Activated CD4-positive, alpha-beta T cell treated with anti-CD3 and anti-CD28 coated beads, Interleukin-2, amount 10 ng/mL, durations not matched to agents 7 days and 5 days (primary cell): Measurements from ENCODE around the gene GON7. TPM values are rescaled to one million over a fixed set of nuclear protein-coding genes. Genes with fewer than 3 reads are reported as not detected.

ENCODE experiments used
- CTCF ChIA-PET: fragments of 350-600 bp; sonication (Branson Sonifier 250); formaldehyde crosslinking; loops from one replicate; lab custom pipeline; 2021; ENCODE audit warnings: antibody characterized with exemption; lab: Charles Lee
- POLR2A ChIA-PET: fragments of 350-600 bp; sonication (Branson Sonifier 250); formaldehyde crosslinking; loops from one replicate; lab custom pipeline; 2021; ENCODE audit warnings: antibody characterized with exemption; lab: Charles Lee
- DNase-seq: peaks from one replicate; pipeline ENCODE4 v3.0.0-alpha.2; 2020
- H3K27ac Mint-ChIP-seq: one replicate; pipeline ENCODE4 v1.8.0; 2021; ENCODE audit warnings: mild to moderate bottlenecking, moderate library complexity, mixed read lengths
- H3K27me3 Mint-ChIP-seq: one replicate; pipeline ENCODE4 v1.8.0; 2021; ENCODE audit warnings: mixed read lengths
- H3K36me3 Mint-ChIP-seq: one replicate; pipeline ENCODE4 v1.8.0; 2021; ENCODE audit warnings: low read depth, mixed read lengths
- H3K4me1 Mint-ChIP-seq: one replicate; pipeline ENCODE4 v1.8.0; 2021; ENCODE audit warnings: mixed read lengths
- H3K4me3 Mint-ChIP-seq: one replicate; pipeline ENCODE4 v1.8.0; 2021; ENCODE audit warnings: mild to moderate bottlenecking, moderate library complexity, mixed read lengths
- H3K9me3 Mint-ChIP-seq: one replicate; pipeline ENCODE4 v1.8.0; 2021; ENCODE audit warnings: mixed read lengths
- total RNA-seq, 2 experiments: library from RNA; stranded (reverse); gene quantifications; one replicate each; pipeline ENCODE4 v1.2.3, GENCODE V29; 2021

Gene GON7
- total RNA-seq, 2 experiments from 2014 or later, result 17.9 to 20.4 TPM

GRCh38 chr14:93223565-93223964 lies 16.7 kb upstream of the GON7 start:
- no peaks in the 10 kb centered on the region for H3K9me3 Mint-ChIP-seq

GRCh38 chr14:93220509-93220908 lies 13.6 kb upstream of the GON7 start:
- Mint-ChIP-seq H3K27me3 (no peaks in the 10 kb centered on the region), H3K9me3 (no peaks in the 10 kb centered on the region), H3K36me3 (peaks cover 44% of the 10 kb centered on the region), H3K4me1 (peaks cover 4% of the 10 kb centered on the region), H3K4me3 (no peak overlapping the region), H3K27ac (no peak overlapping the region)
- ChIA-PET POLR2A (no interaction called here), CTCF (no interaction called here)
- no peak for DNase-seq

More at GRCh38 chr14:93223565-93223964, 16.7 kb upstream of the GON7 start:
- Mint-ChIP-seq H3K36me3 (peaks cover 45% of the 10 kb centered on the region), H3K4me1 (peaks cover 4% of the 10 kb centered on the region), H3K27ac (no peak overlapping the region), H3K4me3 (no peak overlapping the region), H3K27me3 (no peaks in the 10 kb centered on the region)
- no peak for DNase-seq
- ChIA-PET POLR2A (no interaction called here), CTCF (no interaction called here)

DNA sequence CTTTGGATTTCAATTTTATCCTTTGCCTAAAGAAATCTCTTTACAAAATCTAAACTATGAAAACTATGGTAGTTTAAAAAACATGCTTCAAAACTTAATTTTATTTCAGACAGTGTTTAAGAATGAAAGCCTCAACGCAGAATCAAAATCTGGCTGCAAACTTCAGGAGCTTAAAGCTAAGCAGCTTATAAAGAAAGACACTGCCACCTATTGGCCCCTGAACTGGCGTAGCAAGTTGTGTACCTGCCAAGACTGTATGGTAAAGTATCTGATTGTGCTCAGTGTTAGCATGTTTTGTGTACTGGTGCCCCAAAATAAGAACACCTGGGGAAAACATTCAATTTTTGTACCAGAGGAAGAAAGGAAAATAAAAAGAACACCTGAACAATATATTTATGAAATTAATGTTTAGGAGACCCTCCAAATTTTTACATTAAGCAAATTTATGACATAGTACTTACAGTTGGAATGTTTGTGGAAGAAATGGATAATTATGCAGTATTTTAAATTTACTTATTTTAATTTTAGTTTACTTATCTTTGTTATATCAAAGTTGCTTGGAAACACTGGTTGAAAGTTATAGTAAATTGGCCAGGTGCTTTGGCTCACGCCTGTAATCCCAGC lies 12.3 kb upstream of the GON7 start:
- CTCF ChIA-PET, result interaction anchor here (0.6 to 0.7 kb wide), 8 partner anchors 9 to 1758 kb away, joined by 3 to 5 read pairs (median 4); no protein-coding TSS in a partner anchor
- peak; percentile 69 for DNase-seq
- no peaks in the 10 kb centered on the region for H3K9me3 Mint-ChIP-seq
- POLR2A ChIA-PET, result interaction anchor here (0.7 kb wide), 2 partner anchors 93 to 437 kb away, joined by 3 to 6 read pairs; no protein-coding TSS in a partner anchor
- no peak overlapping the region for H3K27ac Mint-ChIP-seq
- H3K4me3 Mint-ChIP-seq, result no peak overlapping the region
- no peaks in the 10 kb centered on the region for H3K27me3 Mint-ChIP-seq
- H3K4me1 Mint-ChIP-seq, result peaks cover 4% of the 10 kb centered on the region
- H3K36me3 Mint-ChIP-seq, result peaks cover 44% of the 10 kb centered on the region

GRCh38 chr14:93214598-93214997 lies 7.7 kb upstream of the GON7 start:
- H3K4me1 Mint-ChIP-seq, result peaks cover 6% of the 10 kb centered on the region
- H3K4me3 Mint-ChIP-seq, result no peak overlapping the region
- H3K36me3 Mint-ChIP-seq, result peaks cover 39% of the 10 kb centered on the region
- ChIA-PET POLR2A (no interaction called here), CTCF (no interaction called here)
- no peaks in the 10 kb centered on the region for H3K27me3 Mint-ChIP-seq
- H3K9me3 Mint-ChIP-seq, result no peaks in the 10 kb centered on the region
- no peak for DNase-seq
- no peak overlapping the region for H3K27ac Mint-ChIP-seq

- H3K27ac Mint-ChIP-seq, result no peak overlapping the region
- no peak for DNase-seq
- H3K4me3 Mint-ChIP-seq, result no peak overlapping the region
Observed at GRCh38 chr14:93212432-93212831, 5.6 kb upstream of the GON7 start.

GRCh38 chr14:93207468-93208308 lies 823 bp upstream of the GON7 start:
- DNase-seq, result peak; percentile 42
- Mint-ChIP-seq H3K9me3 (no peaks in the 10 kb centered on the region), H3K27ac (peak overlapping the region; percentile 94), H3K36me3 (peaks cover 35% of the 10 kb centered on the region), H3K27me3 (no peaks in the 10 kb centered on the region), H3K4me1 (peaks cover 44% of the 10 kb centered on the region), H3K4me3 (peak overlapping the region; percentile 79)
- CTCF ChIA-PET, result interaction anchor here (0.7 to 1.7 kb wide), 8 partner anchors 10 to 100 kb away, joined by 3 to 6 read pairs (median 4); partner anchors contain the start of genes LYSET and MOAP1
- POLR2A ChIA-PET, result interaction anchor here (0.5 kb wide), 1 partner anchor 358 kb away, joined by 3 read pairs; no protein-coding TSS in a partner anchor

More at GRCh38 chr14:93212432-93212831, 5.6 kb upstream of the GON7 start:
- no peaks in the 10 kb centered on the region for H3K9me3 Mint-ChIP-seq
- H3K4me1 Mint-ChIP-seq, result peaks cover 20% of the 10 kb centered on the region
- POLR2A ChIA-PET, result no interaction called here
- CTCF ChIA-PET, result no interaction called here
- peaks cover 36% of the 10 kb centered on the region for H3K36me3 Mint-ChIP-seq
- no peaks in the 10 kb centered on the region for H3K27me3 Mint-ChIP-seq

GRCh38 chr14:93201155-93201704 lies 5.6 kb downstream of the GON7 start:
- H3K27ac Mint-ChIP-seq, result no peak overlapping the region
- no peaks in the 10 kb centered on the region for H3K9me3 Mint-ChIP-seq
- DNase-seq, result no peak
- H3K4me3 Mint-ChIP-seq, result no peak overlapping the region
- ChIA-PET POLR2A (no interaction called here), CTCF (interaction anchor here (0.6 kb wide), 1 partner anchor 18 kb away, joined by 3 read pairs; no protein-coding TSS in a partner anchor)
- peaks cover 40% of the 10 kb centered on the region for H3K36me3 Mint-ChIP-seq
- H3K27me3 Mint-ChIP-seq, result no peaks in the 10 kb centered on the region
- peaks cover 26% of the 10 kb centered on the region for H3K4me1 Mint-ChIP-seq

GRCh38 chr14:93200553-93200952 lies 6.3 kb downstream of the GON7 start:
- CTCF ChIA-PET, result interaction anchor here (0.6 kb wide), 1 partner anchor 18 kb away, joined by 3 read pairs; no protein-coding TSS in a partner anchor
- DNase-seq, result no peak
- H3K27ac Mint-ChIP-seq, result no peak overlapping the region
- POLR2A ChIA-PET, result no interaction called here
- no peak overlapping the region for H3K4me3 Mint-ChIP-seq
- H3K27me3 Mint-ChIP-seq, result no peaks in the 10 kb centered on the region
- peaks cover 24% of the 10 kb centered on the region for H3K4me1 Mint-ChIP-seq
- no peaks in the 10 kb centered on the region for H3K9me3 Mint-ChIP-seq
- peaks cover 35% of the 10 kb centered on the region for H3K36me3 Mint-ChIP-seq

- POLR2A ChIA-PET, result no interaction called here
- H3K27ac Mint-ChIP-seq, result no peak overlapping the region
Observed at GRCh38 chr14:93199031-93199430, 7.8 kb downstream of the GON7 start.

DNA sequence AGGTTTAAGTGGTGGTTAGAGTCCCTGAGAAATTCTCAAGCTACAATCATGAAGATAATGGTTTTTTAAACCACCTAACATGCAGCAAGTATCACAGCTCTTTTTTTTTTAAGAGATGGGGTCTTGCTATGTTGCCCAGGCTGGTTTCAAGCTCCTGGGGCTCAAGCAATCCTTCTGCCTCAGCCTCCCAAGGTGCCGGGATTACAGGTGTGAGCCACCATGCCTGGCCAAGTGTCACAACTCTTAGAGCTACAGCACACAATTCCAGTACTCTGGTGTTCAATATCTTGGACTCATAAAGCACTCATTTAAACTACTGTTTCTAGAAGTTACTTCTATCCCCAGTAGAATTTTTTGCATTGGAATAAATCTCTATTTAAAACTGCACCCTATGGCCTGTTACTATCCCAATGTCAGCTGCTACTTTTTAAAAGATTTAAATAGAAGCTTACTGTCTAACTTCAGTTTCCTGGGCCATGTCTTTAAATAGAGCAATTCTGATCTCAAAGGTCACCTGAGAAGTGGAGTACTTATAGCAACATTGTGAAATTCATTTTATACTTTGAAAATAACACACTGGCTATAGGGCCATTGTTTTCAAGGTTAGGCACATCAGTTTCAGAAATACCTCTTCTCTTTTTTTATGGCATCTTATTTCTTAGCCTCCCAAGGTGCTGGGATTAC lies 11.4 kb downstream of the GON7 start:
- H3K36me3 Mint-ChIP-seq, result peaks cover 26% of the 10 kb centered on the region
- POLR2A ChIA-PET, result no interaction called here
- no peaks in the 10 kb centered on the region for H3K27me3 Mint-ChIP-seq
- H3K4me1 Mint-ChIP-seq, result no peaks in the 10 kb centered on the region
- H3K4me3 Mint-ChIP-seq, result no peak overlapping the region
- DNase-seq, result no peak
- CTCF ChIA-PET, result interaction anchor here (1.0 to 2.3 kb wide), 3 partner anchors 11 to 27 kb away, joined by 3 to 5 read pairs (median 4); partner anchors contain the start of genes GON7 and UBR7
- no peak overlapping the region for H3K27ac Mint-ChIP-seq
- H3K9me3 Mint-ChIP-seq, result no peaks in the 10 kb centered on the region

More at GRCh38 chr14:93199031-93199430, 7.8 kb downstream of the GON7 start:
- H3K4me1 Mint-ChIP-seq, result peaks cover 11% of the 10 kb centered on the region
- no peaks in the 10 kb centered on the region for H3K27me3 Mint-ChIP-seq
- no peaks in the 10 kb centered on the region for H3K9me3 Mint-ChIP-seq
- no peak for DNase-seq
- CTCF ChIA-PET, result no interaction called here
- no peak overlapping the region for H3K4me3 Mint-ChIP-seq
- peaks cover 27% of the 10 kb centered on the region for H3K36me3 Mint-ChIP-seq

DNA sequence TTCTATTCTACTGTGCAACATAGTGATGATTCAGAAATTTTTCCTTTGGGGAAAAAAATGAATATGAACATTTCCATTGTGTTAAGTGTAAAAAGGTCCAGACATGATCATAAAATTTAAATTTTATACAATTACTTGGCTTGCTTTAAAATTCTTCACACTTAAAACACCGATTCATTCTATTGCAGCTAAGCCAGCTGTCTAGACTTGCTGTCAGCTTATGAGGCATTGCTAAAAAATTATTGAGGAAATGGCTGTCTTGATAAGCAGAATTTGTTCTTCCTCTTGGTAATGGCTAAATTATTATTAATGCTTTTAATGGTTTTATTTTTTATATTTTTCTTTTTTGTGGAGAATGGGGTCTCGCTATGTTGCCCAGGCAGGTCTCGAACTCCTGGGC lies 19.9 kb downstream of the GON7 start:
- H3K36me3 Mint-ChIP-seq, result peaks cover 29% of the 10 kb centered on the region
- H3K4me1 Mint-ChIP-seq, result peaks cover 35% of the 10 kb centered on the region
- DNase-seq, result no peak
- ChIA-PET POLR2A (no interaction called here), CTCF (interaction anchor here (2.0 kb wide), 1 partner anchor 19 kb away, joined by 13 read pairs; the partner anchor contains the start of genes GON7 and UBR7)
- no peak overlapping the region for H3K4me3 Mint-ChIP-seq
- no peaks in the 10 kb centered on the region for H3K27me3 Mint-ChIP-seq
- H3K9me3 Mint-ChIP-seq, result no peaks in the 10 kb centered on the region
- no peak overlapping the region for H3K27ac Mint-ChIP-seq

GRCh38 chr14:93186466-93186865 lies 20.4 kb downstream of the GON7 start:
- Mint-ChIP-seq H3K4me1 (peaks cover 35% of the 10 kb centered on the region), H3K27me3 (no peaks in the 10 kb centered on the region), H3K27ac (peak overlapping the region; percentile 72), H3K4me3 (peak overlapping the region; percentile 62), H3K36me3 (peaks cover 34% of the 10 kb centered on the region), H3K9me3 (no peaks in the 10 kb centered on the region)
- POLR2A ChIA-PET, result no interaction called here
- CTCF ChIA-PET, result interaction anchor here (2.0 kb wide), 1 partner anchor 19 kb away, joined by 13 read pairs; the partner anchor contains the start of genes GON7 and UBR7
- DNase-seq, result no peak
